GM12801 (cell line): ENCODE results near the gene SDK1.

ENCODE experiments used
- TF ChIP-seq, protein P1 (sequence below): IDR thresholded peaks from one replicate; pipeline ENCODE4 v1.5.1; 2011; ENCODE audit warnings: control low read depth; ENCODE audit not compliant: insufficient read length; ENCODE audit errors: extremely low read depth

Gene SDK1

DNA sequence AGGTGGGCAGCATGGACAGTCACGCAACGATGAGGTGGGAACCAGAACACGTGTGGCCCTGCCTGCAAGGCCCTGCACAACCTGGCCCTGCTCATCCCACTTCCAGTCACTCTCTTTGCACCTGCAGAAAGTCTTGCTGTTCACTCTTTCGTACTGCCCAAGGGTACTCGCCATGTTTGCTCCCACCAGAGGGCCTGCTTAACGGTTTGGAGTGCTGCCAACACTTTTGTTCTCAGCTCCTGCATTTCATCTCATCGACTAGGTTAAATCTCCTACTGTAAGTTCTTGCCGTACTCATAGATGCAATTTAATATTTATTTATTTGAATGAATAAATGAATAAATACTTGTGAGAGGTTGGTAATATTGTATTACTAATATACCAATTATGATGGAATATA lies 315.3 kb downstream of the SDK1 start:
- TF ChIP-seq, protein P1, sequence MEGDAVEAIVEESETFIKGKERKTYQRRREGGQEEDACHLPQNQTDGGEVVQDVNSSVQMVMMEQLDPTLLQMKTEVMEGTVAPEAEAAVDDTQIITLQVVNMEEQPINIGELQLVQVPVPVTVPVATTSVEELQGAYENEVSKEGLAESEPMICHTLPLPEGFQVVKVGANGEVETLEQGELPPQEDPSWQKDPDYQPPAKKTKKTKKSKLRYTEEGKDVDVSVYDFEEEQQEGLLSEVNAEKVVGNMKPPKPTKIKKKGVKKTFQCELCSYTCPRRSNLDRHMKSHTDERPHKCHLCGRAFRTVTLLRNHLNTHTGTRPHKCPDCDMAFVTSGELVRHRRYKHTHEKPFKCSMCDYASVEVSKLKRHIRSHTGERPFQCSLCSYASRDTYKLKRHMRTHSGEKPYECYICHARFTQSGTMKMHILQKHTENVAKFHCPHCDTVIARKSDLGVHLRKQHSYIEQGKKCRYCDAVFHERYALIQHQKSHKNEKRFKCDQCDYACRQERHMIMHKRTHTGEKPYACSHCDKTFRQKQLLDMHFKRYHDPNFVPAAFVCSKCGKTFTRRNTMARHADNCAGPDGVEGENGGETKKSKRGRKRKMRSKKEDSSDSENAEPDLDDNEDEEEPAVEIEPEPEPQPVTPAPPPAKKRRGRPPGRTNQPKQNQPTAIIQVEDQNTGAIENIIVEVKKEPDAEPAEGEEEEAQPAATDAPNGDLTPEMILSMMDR: no peak

DNA sequence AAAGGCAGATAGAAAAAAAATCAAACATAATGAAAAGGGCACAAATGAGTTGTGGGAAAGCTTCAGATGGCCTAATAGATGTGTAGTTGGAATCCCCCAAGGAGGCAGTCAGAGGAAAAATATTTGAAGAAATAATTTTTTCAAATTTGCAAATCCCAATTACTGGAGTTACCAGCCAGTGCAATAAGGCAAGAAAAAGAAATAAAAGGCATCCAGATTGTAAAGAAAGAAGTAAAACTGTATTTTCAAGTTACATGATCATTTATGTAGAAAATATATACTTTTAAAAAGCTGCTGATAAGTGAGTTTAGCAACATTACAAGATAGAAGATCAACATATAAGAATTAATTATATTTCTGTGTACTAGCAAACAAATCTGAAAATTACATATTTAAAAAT lies 329.0 kb downstream of the SDK1 start:
- TF ChIP-seq, protein P1: no peak

DNA sequence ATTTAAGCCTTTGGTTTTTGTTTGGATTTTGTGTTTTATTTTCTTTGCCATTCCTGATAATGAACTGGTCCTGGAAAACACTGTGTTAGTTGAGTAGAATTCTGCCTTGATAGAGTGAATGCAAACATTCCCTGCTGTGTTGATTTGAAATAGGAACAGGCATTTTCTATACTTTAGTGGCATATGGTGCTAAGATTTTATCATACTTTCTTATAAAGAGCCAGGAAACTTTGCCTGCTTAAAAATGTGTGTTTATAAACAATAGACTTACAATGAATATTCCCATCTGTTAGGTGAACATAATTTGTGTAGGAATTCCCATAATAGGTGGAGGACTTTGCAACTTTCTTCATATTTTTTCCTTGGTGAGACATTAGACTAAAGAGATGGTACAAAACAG lies 333.3 kb downstream of the SDK1 start:
- TF ChIP-seq, protein P1: no peak

DNA sequence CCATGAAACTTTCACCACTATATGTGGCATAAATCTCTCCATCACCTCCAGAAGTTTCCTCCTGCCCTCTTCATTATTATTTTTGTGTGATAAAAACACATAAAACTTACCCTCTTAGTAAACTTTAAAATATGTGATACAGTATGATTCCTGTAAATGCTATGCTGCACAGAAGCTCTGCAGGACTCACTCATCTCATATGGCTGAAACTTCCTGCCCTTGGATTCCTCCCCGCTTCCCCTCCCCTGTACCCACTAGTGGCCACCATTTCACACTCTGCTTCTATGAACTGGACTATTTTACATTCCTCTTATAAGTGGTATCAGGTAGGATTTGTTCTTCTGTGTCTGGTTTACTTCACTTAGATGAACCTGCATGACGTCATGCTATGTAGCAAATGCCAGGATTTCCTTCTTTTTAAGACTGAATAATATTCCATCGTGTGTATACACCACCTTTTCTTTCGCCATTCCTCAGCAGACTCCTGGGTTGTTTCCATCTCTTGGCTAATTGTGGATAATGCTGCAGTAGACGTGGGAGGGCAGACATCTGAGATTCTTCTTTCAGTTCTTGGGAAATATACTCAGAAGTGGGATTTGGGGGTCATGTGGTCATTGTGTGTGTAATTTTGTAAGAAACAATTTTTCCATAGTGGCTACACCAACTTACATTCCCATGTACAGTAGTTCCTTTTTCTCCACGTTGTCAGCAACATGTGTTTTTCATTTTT lies 335.2 kb downstream of the SDK1 start:
- TF ChIP-seq, protein P1: no peak

DNA sequence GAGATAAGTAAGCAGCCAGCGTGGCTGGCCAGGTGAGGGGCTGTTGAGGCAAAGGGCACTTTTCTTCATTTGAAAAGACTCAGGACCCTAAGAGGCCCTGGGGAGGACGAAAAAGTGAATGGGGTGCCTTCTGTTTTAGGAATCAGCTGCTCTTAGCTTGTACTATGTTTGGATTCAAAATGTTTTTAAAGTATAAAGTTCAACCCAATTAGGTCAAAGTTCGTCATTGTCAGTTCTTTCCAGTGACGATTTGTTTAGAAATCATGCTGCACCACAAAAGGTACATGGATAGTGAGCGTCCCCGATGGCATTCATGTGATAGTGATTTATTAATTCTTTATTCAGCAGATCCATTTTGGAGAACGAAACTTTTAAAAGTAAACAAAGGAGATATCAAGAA lies 338.2 kb downstream of the SDK1 start:
- TF ChIP-seq, protein P1: no peak

DNA sequence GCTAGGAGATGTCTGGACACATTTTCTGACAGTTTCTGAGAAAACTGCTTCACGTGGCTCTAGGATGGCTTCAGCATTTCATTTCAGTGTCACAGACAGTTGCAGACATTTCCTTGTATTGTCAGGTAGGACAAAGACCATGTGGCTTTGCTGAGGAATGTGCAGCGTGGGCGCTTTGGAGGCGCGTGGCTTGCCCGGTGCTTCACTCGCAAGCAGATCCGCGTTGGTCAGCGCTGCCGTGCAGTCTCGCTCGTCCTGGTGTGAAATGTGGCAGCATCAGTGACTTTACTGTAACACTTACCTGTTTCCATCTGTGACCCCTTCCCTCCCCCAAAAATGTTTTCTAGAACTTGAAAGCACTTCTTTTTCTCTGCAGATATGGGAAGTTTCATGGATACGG lies 340.5 kb downstream of the SDK1 start:
- TF ChIP-seq, protein P1: no peak

DNA sequence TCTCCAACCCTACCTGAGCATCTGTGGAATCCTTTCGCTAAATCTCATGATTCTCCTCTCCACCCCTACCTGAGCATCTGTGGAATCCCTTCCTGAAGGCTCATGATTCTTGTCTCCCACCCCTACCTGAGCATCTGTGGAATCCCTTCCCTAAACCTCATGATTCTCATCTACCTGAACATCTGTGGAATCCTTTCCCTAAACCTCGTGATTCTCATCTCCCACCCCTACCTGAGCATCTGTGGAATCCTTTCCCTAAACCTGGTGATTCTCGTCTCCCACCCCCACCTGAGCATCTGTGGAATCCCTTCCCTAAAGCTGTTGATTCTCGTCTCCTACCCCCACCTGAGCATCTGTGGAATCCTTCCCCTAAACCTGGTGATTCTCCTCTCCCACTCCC lies 342.0 kb downstream of the SDK1 start:
- TF ChIP-seq, protein P1: no peak

DNA sequence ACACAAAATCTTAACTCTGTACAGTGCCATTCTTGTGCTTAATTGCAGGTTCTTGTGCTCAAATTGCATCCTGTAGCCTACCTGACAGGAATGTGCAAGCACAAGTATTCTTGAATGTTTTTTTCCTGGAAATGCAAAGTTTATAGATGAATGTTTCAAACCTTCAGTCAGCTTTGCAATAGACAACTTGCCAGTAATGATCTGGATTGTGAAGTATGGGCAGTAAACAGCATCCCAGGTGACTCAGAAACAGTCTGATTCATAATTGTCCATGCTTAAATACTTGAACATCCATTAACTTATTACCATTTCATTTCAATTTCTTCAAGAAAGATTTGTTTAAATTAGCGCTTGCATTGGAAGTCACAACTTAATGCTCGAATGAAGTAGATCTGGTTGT lies 347.2 kb downstream of the SDK1 start:
- TF ChIP-seq, protein P1: no peak
